Stimulated activated CD8-positive, alpha-beta memory T cell treated with anti-CD3 and anti-CD28 coated beads, Interleukin-4, amount 100 ng/mL, for 48 hours (primary cell): ENCODE results near the gene DEDD.

Source experiments
- DNase-seq: peaks from one replicate; pipeline ENCODE4 v3.0.0-alpha.2; 2020

Gene DEDD

GRCh38 chr1:161091093-161091492 is 41.4 kb downstream of the DEDD start:
- peak; percentile 17 for DNase-seq

DNA sequence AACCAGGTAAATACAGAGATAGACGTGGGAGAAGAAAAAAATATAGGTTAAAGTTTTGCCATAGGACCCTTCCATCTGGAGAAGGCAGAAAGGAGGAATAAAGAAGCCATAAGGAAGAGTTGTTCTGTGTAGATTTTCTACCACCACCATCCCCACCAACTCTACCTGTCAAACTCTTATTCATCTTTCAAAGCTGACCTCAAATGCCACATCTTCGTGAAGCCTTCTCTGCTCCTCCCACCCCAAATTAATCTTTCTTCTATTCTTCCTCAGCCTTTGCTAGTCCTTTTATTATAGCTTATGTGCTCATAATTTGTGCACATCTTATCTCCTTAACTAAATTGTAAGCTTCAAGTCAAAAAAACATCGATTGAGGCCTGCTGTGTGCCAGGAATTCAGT is 41.9 kb downstream of the DEDD start:
- peak; percentile 14 for DNase-seq

GRCh38 chr1:161089938-161090337 is 42.5 kb downstream of the DEDD start:
- no peak for DNase-seq

DNA sequence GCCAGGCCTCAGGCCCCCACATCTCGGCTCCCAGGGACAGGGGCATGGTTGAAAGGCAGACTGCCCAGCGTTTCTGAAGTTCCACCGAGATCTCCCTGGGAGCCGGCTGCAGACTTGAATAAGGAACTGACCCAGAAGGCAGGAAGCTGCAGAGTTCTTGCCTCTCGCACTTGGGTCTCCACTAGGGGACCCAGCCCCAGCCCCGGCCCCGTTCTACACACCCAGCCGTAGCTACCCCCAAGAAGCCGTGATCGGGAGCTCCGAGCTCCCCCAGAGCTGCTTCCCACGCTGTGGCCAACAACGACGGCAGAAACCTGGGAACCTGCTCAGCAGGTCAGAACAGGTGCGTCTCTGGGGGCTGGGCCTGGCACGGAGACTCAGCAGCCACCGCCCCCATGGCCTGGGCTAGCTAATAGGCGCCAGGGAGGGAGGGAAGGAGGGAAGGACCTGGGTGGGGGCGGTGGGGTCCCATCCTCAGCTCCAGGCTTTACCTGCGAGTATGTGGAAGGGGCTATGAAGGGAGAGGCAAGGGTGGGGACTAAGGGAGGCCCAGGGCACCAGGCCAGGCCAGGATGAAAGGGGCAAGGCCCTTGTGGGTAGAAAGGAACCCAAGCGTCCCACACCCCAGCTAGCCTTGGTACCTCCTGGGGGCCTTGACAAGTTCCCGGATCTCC is 43.1 kb downstream of the DEDD start, which contains the start of gene NECTIN4:
TSS of gene NECTIN4 (minus strand) at position 308 of the 674 bp plus-strand sequence. CDS start at position 46, 262 bp downstream.
- DNase-seq: peak; percentile 17

DNA sequence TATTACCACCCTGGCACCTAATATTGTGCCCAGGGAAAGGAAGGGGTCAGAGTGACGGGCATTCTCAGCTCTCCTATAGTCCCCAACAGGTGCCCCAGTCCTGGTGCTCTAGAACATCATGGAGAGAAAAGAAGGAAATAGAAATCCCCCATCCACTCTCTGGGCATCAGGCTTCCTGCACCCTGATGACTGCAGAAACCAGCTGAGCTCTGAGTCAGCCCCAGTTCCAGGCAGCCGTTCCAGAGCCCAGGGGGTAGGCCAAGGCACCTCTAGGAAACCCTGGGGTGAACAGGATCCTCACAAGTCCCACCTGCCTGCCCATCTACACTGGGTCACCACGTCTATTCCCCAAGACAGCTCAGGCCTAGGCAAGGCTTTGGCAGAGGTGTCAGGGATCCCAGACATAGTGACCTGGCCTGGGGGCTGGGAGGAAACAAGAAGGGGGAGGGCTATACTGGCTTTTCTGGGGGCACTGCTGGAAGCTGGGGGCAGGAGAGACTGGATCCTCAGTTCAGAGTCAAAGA is 43.8 kb downstream of the DEDD start:
- peak; percentile 25 for DNase-seq

GRCh38 chr1:161086457-161086856 is 46.0 kb downstream of the DEDD start:
- no peak for DNase-seq

GRCh38 chr1:161085165-161085564 is 47.3 kb downstream of the DEDD start:
- no peak for DNase-seq

DNA sequence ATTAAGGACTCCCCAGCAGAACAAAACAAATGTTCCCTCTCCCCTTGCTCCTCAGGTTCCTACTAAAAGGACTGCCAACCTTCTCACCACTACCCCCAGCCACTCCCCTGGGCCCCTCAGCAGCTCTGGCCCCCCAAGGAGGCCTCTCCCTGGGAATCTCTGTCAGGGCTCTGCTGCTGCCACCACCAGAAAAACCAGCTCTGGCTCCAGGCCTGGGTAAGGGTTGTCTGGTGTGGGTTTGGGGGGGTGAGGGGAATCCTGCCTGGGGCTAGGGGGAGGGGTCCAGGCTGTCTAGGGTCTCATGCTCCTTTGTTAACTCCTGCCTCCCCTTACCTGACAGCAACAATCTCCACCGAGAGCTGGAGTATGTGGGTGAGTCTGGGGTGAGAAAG is 47.9 kb downstream of the DEDD start:
- DNase-seq: no peak

DNA sequence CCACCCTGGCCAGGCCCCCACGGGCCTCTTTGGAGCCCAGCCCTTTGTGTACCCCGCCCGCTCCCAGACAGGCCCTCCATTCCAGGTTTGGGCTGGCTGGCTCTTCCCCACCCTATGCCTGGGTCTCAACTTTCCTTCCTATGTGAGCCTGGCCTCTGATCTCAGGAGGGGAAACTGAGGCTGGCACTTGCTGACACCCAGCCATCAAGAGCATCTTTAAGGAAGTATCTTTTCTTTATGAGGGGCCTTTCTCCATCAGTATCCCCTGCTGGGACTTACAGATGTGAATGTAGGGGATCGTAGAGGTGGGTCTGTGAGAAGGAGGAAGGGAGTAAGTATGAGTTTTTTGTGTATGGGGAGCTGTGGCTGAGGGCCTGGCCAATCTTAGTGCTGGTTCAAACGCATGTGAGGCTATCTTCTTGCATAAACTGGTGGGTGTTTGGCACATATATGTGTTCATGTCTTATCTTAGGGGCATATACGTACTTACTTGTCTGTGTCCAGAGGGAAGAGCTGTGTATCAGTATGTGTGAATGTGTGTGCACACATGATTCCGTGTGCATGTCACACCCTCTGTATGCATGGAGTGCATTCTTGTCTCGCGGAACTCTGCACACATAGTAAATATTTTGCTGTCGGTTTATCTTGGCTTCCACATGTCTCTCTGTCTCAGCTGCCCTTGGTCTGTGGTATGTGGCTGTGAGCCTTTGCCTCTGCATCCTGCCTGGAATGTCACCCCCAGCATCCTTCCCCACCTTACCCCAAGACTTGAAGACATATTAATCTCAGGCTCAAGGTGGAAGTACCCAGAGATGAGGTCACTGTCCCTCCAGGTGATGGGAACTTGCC is 48.5 kb downstream of the DEDD start:
- no peak for DNase-seq

GRCh38 chr1:161082996-161083747 is 49.3 kb downstream of the DEDD start:
- no peak for DNase-seq

DNA sequence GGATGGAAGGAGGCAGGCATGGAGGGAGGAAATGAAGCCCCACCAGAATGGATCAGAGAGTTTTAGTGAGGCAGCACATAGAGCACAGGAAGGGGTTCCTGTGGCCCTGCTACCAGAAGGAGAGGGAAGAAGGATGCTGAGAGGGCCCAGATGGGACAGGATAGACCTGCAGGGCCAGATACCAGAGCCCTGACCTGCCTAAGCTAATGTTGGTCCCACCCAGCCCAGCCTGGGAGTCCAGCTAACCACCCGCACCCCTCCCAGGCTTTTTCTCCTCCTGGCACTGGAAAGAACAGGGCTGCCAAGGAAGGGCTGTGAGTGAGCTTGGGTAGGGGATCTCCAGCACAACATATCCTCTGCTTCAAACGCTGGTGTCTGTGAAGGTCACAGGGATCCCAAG is 50.0 kb downstream of the DEDD start:
- DNase-seq: no peak

- DNase-seq: no peak
Observed at GRCh38 chr1:161081519-161081918, 50.9 kb downstream of the DEDD start.

- DNase-seq: no peak
Observed at GRCh38 chr1:161080441-161081405, 51.7 kb downstream of the DEDD start.

GRCh38 chr1:161079436-161080110 is 52.9 kb downstream of the DEDD start:
- DNase-seq: no peak

DNA sequence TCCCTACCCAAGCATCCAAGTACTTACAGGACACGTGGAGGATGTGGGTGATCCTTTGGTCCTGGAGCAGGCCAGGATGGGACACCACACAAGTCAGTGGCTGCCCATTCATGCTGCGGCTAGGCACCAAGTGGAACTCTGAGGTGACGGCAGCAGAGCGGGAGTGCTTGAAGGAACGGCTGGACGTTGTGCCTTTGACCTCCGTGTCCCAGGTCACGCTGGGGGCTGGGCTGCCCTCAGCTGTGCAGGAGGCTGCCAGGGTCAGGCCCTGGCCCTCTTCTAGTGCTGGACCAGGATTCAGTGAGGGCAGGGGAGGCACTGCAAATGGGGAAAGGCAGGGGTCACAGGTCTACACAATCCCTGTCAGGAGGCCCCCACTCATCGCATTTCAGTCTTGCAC is 55.0 kb downstream of the DEDD start:
- no peak for DNase-seq

GRCh38 chr1:161076410-161076809 is 56.1 kb downstream of the DEDD start:
- DNase-seq: no peak

DNA sequence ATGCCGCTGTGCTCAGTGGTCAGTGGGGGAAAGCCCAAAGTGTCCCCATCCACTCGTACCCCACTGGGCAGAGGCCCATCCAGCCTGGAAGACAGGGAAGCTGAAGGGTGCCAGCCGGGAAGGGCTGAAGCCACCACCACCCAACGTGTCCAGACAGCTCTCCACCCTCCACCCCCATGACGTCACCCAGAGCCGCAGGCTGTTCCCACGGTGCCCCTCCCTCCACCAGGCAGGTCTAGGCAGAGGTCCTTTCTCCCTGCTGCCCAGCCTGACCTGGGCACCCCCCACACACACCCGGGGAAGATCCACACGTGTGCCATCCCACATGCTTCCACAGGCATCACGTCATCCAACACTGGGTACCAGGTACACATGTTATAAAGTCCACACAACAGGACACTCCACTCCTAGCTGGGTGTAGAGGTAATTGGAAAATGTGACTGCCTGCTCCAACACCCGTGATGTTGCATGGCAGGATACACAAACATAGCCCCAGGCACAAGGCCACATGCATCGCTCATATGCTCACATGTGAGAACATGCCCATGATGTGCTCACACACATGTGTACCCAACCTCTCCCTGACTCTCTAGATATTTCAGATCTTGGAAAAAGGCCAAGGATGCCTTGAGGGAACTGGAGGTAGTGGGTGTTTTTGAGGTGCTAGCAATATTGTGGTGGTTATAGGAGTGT is 57.6 kb downstream of the DEDD start:
- DNase-seq: no peak

GRCh38 chr1:161073474-161074121 is 58.9 kb downstream of the DEDD start:
- DNase-seq: no peak

DNA sequence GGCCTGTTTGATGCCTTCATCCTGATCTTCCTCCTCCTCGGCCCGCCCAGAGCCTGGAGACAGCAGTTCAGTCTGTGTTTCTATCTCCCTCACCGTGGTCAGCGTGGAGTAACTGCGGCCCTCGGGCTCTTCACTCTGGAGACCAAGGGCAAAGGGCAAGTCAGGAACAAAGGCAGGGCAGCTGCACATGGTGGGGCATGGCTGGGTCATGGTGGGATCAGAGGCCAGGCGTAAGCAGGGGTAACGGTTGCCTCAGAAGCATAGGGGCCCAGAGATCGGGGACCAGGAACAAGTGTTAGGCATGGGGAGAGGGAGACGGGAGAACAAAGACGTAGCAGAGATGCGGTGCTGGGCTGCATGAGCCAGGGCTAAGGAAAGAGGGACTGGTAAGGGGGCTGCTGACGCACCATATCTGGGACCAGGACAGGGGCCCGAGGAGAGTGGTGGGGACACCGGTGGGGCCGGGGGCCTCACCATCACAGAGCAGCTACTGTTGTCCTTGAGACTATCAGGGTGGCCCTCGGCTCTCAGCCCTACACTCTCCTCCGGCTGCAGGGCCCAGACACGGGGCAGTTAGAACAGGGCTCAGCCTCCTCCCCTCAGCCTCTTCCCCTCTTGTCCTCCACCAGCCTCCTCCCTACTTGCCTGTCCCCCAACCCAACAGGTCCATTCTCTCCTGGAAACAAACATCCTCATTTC is 59.6 kb downstream of the DEDD start:
- DNase-seq: no peak
